PFSK-1 (cell line): ENCODE measurements around the gene LRRC63.

Experiments used
- FOXP2 ChIP-seq: optimal IDR thresholded peaks from 2 replicates; pipeline ENCODE3; 2011; ENCODE audit warnings: borderline replicate concordance, control low read depth, inconsistent platforms; ENCODE audit not compliant: insufficient read depth; ENCODE audit errors: extremely low read length, extremely low read depth
- POLR2AphosphoS5 ChIP-seq: IDR thresholded peaks from 2 replicates; pipeline ENCODE4 v1.6.1; 2012; ENCODE audit warnings: low read depth, mild to moderate bottlenecking, control low read depth, low read length, moderate library complexity
- REST ChIP-seq, 2 experiments: IDR thresholded peaks; 2 replicates each; pipeline versions ENCODE4 v1.6.1 to v1.8.0; 2011 to 2012; ENCODE audit warnings: low read depth in 2 of 2, low read length in 2 of 2, control low read depth in 1 of 2, inconsistent platforms in 1 of 2, mild to moderate bottlenecking in 1 of 2, moderate library complexity in 1 of 2; ENCODE audit not compliant: insufficient read depth in 1 of 2
- SIN3A ChIP-seq: IDR thresholded peaks from 2 replicates; pipeline ENCODE4 v1.6.1; 2012; ENCODE audit warnings: mild to moderate bottlenecking, low read length, moderate library complexity, borderline replicate concordance; ENCODE audit not compliant: insufficient read depth
- TAF1 ChIP-seq: IDR thresholded peaks from 2 replicates; pipeline ENCODE4 v1.6.1; 2012; ENCODE audit warnings: low read length, control low read depth, borderline replicate concordance; ENCODE audit not compliant: insufficient read depth

Gene LRRC63

GRCh38 chr13:46171217-46171616 lies 40.5 kb upstream of the LRRC63 start:
- TF ChIP-seq TAF1 (no peak), REST (IDR thresholded peaks at IDR 0.05; ENCODE audit: insufficient read depth in 1 of 2, low read depth in 2 of 2, low read length in 2 of 2) (no peak), FOXP2 (no peak), POLR2AphosphoS5 (no peak), SIN3A (no peak)

DNA sequence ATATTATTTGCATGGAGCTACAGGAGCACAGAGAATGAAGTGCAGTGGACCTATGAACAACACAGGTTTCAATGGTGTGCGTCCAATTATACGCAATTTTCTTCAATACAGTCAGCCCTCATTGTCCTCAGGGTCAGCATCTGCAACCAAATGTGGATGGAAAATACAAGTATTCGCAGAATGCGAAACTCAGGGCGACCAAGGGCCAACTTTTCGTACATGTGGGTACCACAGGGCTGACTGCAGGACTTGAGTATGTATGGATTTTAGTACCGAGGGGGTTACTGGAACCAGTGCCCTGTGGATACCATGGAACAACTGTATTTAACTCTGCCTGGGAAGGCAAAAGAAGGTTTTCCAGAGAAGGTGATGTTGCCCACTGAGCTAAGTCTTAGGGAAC lies 40.0 kb upstream of the LRRC63 start:
- TF ChIP-seq REST (IDR thresholded peaks at IDR 0.05; ENCODE audit: insufficient read depth in 1 of 2, low read depth in 2 of 2, low read length in 2 of 2): no peak
- no peak for TF ChIP-seq FOXP2
- TF ChIP-seq TAF1: no peak
- no peak for TF ChIP-seq POLR2AphosphoS5
- no peak for TF ChIP-seq SIN3A

DNA sequence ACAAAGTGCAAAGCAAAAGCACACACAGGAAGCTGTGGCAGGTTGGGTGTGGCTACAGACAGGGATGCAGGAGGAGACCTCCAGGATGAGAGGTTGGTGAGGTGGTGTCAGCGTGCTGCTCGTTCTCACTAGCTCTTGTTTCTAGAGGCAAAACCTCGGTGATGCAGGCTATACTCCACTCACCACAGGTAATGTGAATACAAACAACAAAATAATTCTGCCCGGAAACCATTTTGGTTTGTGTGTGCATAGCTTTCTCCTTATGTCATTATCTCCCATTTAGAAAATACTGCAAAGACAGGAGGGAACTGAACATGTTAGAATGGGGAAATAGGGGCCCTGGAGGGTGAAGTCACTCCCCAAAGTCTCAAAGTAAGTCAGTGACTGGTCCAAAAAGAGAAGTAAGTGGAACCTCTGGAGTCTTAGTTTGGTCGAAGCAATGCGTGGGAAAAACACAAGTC lies 39.2 kb upstream of the LRRC63 start:
- no peak for TF ChIP-seq REST (IDR thresholded peaks at IDR 0.05; ENCODE audit: insufficient read depth in 1 of 2, low read depth in 2 of 2, low read length in 2 of 2)
- TF ChIP-seq POLR2AphosphoS5: no peak
- TF ChIP-seq SIN3A: no peak
- no peak for TF ChIP-seq TAF1
- TF ChIP-seq FOXP2: no peak

GRCh38 chr13:46173656-46174055 lies 38.1 kb upstream of the LRRC63 start:
- no peak for TF ChIP-seq POLR2AphosphoS5
- no peak for TF ChIP-seq TAF1
- no peak for TF ChIP-seq FOXP2
- TF ChIP-seq REST (IDR thresholded peaks at IDR 0.05; ENCODE audit: insufficient read depth in 1 of 2, low read depth in 2 of 2, low read length in 2 of 2): no peak
- no peak for TF ChIP-seq SIN3A

GRCh38 chr13:46176756-46177155 lies 35.0 kb upstream of the LRRC63 start:
- TF ChIP-seq REST (IDR thresholded peaks at IDR 0.05; ENCODE audit: insufficient read depth in 1 of 2, low read depth in 2 of 2, low read length in 2 of 2): no peak
- no peak for TF ChIP-seq POLR2AphosphoS5
- no peak for TF ChIP-seq FOXP2
- TF ChIP-seq SIN3A: no peak
- no peak for TF ChIP-seq TAF1
